ENCODE results near the gene NAXE. TPM values are rescaled to one million over a fixed set of nuclear protein-coding genes. Genes with fewer than 3 reads are reported as not detected.
"Not testable (repeated sequence)": the region's sequence is repeated elsewhere in the genome, so short reads cannot be mapped to it uniquely, and the experiment has no call there.

The NAXE gene
- polyA plus RNA-seq, 4 donors = 53.7 to 75.2 (median 74.5) TPM

DNA sequence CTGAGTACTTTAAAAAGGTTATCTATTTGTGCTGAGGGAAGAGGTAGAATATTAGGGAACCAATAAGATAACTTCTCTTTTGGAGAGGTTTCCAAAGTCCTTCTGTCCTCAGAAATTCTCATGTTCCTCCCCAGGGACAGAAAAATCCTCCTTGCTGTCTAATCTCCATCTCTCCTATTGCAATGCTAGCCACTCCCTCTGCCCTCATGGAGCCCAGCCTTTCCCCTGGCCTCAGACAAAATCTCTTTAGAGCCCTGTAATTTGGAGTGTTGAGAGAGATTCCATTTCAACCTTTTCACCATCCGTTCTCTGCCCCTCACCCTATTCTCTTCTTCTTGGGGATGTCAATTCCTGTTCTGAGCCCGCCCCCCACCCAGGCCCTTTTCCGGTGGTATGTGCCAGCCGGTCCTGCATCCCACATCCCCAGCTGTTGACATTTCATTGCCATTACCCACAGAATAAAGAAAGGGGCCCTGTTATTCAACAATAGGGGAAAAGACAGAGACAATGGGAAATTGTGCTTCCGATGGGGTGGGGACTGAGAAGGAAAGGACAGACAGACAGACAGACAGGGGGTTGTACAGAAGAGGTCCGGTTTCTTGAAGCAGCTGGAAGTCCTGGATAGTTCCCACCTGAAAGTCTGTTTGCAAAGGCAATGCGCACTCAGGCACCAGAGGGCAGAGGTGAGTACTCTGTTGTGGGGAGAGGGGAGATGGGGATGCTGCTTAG, 27.4 kb downstream of the NAXE start, which contains the start of gene HAPLN2:
TSS of gene HAPLN2 (plus strand) at position 563 of the 729 bp plus-strand sequence. CDS start 4,076 bp downstream, outside the sequence.
- DNase-seq (ENCODE audit: low read depth in 4 of 4, low spot score in 3 of 4) = no peak

DNA sequence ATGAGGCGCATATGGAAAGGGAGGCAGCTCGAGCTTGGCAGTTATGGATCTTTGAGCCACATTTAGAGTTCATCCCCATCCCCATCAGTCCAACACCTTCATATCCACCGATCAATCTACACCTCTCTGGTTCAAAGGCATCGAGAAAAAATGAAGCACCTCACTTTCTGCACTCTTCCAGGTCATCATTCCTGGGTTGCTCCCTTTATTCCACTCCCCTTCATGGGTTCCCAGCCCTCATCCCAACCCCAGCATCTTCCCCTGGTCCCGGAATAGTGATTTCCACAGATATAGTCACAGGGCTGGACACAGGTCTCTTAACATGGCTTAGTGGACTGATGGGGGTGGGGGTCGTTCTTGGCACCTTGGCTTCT, 28.0 kb downstream of the NAXE start:
- no peak for DNase-seq (ENCODE audit: low read depth in 4 of 4, low spot score in 3 of 4)

DNA sequence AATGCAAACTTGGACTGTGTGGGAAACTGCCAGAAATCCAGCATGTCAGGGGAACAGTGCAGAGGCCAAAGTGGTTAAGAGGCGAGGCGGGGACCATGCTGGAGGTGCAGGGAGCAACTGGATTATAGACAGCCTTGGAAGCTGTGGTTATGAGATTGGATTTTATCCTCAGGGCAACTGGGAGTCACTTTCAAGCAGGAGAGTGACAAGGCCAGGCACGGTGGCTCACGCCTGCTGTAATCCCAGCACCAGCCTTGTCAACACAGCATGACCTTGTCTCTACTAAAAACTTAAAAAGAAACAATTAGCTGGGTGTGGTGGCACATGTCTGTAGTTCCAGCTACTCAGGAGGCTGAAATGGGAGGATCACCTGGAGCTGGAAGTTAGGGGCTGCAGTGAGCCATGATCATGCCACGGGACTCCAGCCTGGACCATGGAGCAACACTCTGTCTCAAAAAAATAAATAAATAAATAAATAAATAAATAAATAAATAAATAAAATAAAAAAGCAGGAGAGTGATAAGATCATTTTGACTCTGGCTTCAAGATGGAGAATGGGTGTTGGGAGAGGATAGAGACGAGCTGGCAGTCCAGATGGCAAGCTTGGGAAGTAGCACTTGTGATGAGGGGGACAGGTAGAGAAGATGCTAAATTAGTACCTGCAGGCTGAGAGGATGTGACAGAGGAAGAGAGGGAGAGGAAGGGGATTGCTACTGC, 31.2 kb downstream of the NAXE start:
- no peak for DNase-seq (ENCODE audit: low read depth in 4 of 4, low spot score in 3 of 4)

DNA sequence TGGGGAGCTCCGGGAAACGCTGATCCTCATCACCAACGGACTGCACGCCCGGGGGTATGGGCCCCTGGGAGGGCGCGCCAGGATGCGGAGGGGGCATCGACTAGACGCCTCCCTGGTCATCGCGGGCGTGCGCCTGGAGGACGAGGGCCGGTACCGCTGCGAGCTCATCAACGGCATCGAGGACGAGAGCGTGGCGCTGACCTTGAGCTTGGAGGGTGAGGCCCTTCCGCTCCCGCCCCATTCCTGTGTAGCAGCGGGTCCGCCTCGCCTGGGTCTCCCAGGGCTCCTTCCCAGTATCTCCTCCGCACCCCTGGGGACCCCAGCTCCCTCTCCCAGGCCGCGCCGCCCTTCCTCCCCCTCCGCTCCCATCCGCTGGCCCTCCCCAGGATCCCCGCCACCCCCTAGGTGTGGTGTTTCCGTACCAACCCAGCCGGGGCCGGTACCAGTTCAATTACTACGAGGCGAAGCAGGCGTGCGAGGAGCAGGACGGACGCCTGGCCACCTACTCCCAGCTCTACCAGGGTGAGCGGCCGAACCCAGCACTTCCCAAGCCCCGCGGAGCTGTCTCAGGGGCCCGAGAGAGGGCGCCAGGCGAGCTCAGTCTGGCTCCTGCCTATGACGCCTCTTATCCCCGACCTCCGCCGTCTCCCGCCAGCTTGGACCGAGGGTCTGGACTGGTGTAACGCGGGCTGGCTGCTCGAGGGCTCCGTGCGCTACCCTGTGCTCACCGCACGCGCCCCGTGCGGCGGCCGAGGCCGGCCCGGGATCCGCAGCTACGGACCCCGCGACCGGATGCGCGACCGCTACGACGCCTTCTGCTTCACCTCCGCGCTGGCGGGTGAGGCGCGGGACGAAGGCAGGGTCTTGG, 32.6 kb downstream of the NAXE start:
- DNase-seq (ENCODE audit: low read depth in 4 of 4, low spot score in 3 of 4) = no peak

DNA sequence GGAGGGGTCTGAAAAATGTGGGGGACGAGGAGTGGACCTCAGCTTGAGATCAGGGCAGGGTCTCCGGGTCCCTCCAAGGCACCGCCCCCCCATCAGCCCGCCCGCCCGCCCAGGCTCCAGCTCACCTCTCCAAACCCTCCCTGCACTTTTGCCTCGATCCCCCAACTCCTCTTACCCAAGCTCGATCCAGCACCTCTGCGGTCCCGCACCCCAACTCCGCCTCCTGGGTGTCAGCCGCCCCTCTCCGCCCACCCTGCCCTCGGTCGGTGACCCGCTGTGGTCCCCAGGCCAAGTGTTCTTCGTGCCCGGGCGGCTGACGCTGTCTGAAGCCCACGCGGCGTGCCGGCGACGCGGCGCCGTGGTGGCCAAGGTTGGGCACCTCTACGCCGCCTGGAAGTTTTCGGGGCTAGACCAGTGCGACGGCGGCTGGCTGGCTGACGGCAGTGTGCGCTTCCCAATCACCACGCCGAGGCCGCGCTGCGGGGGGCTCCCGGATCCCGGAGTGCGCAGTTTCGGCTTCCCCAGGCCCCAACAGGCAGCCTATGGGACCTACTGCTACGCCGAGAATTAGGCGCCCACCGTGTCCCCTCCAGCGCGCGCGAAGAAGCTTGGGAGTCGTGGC, 33.3 kb downstream of the NAXE start:
- no peak for DNase-seq (ENCODE audit: low read depth in 4 of 4, low spot score in 3 of 4)

DNA sequence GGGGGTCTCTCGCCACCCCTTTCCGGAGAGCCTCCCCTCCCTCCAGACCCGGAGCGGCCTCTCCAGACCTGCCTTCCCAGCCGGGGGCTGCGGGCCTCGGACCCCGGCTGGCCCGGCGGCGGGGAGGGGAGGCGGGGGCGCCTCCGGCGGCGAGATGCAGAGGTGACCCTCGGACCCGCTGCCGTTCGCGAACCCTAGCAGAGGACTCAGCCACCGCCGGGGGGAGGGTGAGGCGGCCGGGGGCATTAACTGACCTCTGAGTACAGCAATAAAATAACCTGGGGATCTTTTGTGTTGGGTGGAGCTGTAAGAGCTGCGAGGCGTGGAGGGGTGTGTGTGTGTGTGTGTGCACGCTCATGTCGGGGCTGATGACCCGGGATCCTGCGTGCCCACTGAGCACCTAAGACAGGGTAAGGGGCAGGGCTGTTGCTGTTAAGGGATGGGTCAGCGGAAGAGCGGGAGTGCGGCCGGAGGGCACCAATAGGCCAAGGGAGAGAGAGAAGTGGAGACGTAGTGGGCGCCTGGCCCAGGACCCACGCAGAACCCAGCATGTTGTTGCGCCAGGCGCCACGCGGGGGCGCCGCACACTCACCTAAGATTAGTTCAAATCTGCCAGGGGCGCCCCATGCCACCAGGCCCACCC, 34.0 kb downstream of the NAXE start:
- no peak for DNase-seq (ENCODE audit: low read depth in 4 of 4, low spot score in 3 of 4)

DNA sequence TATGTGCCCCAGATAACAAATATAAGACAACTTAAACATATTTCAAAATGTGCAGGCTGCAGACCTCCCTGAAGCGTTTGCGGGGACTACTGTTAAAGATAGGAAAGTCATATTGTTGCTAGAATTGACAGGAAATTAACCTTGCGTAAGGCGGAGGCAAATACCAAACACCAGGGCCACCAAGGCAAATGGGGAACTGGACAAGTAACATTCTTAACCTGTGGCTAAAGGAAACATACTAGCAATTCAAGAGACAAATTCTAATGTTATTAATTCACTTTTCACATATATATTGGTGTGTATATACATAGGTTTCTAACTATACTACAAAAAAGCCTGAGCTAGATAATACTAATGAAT, 34.5 kb downstream of the NAXE start:
- no peak for DNase-seq (ENCODE audit: low read depth in 4 of 4, low spot score in 3 of 4)

DNA sequence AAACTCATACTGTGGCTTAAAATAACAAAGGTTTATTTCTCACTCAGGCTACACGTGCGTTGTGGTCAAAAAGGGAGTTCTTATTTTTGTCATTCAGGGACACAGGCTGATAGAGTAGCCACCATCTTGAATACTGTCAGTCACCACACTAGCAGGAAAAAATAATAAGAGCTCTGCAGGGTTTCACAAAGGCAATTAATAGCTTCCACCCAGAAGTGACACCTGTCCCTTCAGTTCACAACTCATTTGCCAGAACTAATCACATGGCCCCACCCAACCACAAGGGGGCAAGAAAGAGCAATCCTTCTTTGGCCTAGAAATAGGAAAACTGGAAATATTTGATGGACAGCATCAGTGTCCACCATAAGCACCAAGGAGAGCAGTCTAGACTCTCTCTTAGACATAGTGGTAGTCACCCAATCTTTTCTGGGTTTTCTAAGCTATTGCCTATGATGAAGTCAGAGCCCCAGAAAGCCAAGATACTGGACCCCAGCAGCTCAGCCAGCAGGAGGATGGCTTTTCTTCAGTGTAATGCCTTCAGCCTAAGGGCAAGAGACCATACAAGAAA, 35.8 kb downstream of the NAXE start:
- DNase-seq (ENCODE audit: low read depth in 4 of 4, low spot score in 3 of 4) = no peak

DNA sequence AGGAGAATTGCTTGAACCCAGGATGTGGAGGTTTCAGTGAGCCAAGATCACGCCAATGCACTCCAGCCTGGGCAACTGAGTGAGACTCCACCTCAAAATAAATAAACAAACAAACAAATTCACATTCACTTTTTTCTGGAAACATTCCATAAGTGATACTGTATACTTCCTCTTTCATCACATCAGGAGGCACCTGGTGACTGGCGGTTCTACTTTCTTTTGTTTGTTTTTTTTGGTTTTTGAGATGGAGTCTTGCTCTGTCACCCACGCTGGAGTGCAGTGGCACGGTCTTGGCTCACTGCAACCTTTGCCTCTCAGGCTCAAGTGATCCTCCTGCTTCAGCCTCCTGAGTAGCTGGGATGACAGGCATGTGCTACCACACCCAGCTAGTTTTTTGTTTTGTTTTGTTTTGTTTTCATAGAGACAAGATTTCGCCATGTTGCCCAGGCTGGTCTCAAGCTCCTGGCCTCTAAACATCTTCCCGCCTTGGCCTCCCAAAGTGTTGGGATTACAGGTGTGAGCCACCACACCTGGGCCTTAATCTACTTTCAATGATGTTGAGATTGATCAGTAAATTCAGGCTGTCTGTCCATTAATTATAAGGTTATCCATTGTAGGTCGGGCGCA, 38.4 kb downstream of the NAXE start:
- no peak for DNase-seq (ENCODE audit: low read depth in 4 of 4, low spot score in 3 of 4)

DNA sequence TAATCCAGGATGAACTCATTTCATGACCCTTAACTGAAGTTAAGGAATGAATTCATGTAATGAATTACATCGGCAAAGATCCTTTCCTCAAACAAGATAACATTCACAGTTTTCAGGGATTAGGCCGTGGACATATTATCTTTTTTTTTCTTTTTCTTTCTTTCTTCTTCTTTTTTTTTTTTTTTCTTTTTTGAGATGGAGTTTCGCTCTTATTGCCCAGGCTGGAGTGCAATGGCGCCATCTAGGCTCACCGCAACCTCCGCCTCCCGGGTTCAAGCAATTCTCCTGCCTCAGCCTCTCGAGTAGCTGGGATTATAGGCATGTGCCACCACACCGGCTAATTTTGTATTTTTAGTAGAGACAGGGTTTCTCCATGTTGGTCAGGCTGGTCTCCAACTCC, 39.6 kb downstream of the NAXE start:
- DNase-seq (ENCODE audit: low read depth in 4 of 4, low spot score in 3 of 4) = not testable (repeated sequence)

DNA sequence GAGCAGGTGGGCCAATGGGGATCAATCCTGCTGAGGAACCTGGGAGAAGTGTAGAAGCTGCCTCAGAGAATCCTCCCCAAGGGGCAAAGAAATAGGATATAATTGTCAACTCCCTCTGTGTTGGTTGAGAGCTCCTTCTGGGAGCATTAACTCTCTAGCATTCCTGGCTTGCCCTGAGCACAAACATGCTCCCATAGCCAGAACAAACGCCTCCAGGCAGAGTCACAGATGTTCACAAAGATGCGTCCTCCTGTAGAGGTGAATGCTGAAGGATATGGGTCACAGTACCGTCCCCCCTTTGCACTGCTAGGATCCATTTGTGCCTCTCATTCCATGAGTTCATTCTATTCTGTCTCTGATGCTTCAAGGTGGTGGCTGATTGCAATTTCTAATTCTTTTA, 40.8 kb downstream of the NAXE start:
- no peak for DNase-seq (ENCODE audit: low read depth in 4 of 4, low spot score in 3 of 4)

DNA sequence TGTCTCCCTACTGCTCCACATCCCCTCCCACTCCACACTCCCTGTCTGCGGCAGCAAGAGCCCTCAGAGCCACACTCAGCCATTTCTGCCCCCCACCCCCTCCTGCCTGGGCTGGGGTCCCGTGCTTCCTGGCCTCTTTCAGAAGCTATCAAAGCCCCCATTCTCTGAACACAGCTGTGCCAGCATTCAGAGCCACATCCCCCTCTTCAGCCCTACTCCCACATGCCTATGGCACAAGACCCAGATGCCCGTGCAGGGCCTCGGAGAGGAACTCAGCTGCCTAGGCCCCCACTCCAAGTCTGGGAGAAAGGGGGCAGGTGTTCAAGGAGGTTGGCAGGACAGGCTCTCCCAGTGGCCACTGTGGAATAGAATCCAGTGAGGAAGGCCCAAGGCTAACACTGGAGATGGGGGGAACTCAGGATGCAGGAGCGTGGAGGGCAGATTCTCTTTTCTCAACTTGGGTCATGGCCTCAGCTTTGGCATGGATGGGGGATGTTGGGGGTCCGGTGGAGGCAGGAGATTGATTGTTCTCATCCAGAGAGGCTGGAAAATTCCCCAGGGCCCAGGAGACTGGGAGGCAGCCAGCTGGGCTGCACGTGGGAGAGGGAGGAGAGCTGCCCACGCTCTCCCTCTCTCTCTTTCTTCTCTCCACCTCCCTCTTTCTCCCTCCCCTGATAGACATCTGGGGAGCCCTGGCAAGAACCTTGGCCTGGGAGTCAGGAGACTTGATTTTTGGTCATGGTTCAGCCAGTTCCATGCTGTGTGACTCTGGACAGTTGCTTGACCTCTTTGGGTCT, 46.8 kb downstream of the NAXE start:
- DNase-seq (ENCODE audit: low read depth in 4 of 4, low spot score in 3 of 4) = no peak

DNA sequence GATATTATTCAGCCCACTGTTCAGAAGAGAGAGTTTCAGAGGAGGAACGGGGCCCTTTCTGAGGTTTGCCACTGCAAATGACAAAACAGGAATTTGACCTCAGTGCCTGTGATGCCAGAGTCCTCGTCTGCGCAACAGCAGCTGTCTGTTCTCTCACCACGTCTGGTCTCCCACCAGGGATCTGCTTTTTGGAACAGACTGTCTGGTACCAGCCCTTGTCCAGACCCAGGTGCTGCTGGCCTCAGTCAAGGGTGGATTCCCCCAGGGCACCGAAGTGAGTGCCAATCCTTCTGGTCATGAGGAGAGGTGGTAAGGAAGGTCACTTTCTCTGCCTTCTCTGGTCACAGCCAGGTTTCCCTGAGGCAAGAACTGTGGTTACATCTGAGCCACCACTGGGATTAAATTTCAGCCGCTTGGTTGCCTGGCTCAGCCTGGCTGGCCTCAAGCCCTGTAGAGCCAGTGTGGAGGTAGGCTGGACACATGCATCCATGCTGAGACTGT, 48.1 kb downstream of the NAXE start:
- DNase-seq (ENCODE audit: low read depth in 4 of 4, low spot score in 3 of 4) = no peak

DNA sequence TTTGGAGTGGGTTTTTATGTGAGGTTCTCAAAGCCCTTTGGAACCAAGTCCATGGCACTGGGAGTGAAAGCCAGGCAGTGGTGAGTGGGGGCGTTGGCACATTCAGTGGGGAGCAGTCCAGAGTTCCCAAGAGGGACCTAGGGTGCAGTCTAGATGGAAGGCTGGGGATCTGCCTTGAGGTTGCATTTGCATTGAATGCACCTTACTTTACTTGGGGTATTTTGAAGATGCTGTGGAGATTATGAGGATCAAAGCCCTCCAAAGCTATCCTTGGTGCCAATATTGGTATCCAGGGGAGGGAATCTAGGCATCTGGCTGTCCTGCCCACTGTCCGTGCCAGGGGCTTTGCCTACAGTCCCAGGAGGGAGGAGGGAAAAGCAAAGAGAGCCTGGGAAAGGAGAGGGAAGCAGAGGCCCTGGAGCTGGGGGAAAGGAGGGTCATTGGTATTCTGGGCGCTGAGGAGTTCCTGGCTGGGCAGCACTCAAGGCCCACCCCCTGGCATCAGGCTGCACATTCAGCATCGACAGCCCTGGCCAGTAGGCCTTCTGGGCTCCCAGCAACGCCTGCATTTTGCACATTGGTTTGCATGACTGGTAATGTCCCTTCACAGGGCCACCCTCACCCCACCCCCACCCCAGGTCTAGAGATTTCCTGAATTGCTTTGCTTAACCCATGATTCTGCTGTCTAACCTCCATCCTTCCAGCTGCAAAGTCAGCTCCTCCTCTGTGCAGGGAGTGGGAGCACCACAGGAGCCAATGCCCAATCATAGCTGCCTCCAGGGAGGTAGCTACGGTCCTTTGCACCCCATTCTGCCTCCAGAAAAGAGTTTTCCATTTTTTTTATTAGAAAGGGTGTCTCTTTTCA, 49.5 kb downstream of the NAXE start:
- no peak for DNase-seq (ENCODE audit: low read depth in 4 of 4, low spot score in 3 of 4)

DNA sequence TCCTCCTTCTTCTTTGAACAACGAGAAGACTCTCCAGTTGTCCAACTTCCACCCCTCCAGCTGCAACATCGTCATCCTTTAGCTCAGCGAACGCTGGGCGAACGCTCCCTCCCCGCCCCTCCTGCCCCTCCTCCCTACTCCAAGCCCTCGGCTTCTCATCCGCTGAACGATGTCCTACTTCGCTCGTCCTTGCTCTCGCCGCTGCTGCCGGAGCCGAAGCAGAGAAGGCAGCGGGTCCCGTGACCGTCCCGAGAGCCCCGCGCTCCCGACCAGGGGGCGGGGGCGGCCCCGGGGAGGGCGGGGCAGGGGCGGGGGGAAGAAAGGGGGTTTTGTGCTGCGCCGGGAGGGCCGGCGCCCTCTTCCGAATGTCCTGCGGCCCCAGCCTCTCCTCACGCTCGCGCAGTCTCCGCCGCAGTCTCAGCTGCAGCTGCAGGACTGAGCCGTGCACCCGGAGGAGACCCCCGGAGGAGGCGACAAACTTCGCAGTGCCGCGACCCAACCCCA, 50.2 kb downstream of the NAXE start, which contains the start of gene BCAN:
TSS of gene BCAN (plus strand) at position 357 of the 504 bp plus-strand sequence. CDS start 3,938 bp downstream, outside the sequence.
- DNase-seq (ENCODE audit: low read depth in 4 of 4, low spot score in 3 of 4) = no peak

DNA sequence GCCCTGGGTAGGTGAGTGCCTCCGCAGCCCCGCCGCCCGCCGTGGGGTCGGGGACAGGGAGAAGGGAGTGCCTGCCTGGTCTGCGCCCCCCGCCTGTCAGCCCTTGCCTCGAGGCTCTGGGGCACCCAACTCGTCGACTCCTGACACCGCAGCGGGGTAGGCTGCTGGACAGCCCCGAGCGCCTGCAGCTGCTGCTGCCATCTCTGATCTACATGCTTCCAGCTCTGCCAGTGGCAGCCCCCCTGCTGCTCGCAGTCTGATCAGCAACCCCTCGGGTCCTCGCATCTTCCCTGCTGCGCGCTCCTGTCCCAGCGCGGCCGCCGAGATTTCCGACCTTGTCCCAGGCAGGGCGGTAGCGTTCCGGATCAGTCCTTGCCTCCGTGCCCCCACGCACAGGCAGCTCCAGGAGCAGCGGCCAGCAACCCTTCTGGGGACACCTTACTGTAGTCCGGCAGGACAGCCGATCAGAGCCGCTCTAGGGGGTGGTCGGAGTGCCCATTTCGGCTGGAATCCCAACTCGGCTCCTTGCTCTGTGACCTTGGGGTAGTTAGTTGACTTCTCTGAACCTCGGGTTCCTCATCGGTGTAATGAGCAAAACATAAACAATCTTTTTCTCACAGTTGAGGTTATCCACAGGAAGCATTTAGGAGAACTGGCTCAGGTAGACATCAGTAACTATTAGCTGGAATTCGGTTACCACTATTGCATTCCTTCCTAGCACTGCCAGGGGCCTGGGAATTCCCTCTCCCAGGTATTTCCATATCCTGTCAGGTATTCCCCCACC, 50.9 kb downstream of the NAXE start:
- no peak for DNase-seq (ENCODE audit: low read depth in 4 of 4, low spot score in 3 of 4)
